Activated CD4-positive, CD25-positive, alpha-beta regulatory T cell treated with anti-CD3 and anti-CD28 coated beads, Interleukin-2, amount 50 U/mL, for 72 hours (primary cell): ENCODE data around the gene TMEM202.
"Not testable (repeated sequence)": the region's sequence is repeated elsewhere in the genome, so short reads cannot be mapped to it uniquely, and the experiment has no call there.

Experiments used
- DNase-seq: peaks from one replicate; pipeline ENCODE4 v3.0.0; 2021

The TMEM202 gene

DNA sequence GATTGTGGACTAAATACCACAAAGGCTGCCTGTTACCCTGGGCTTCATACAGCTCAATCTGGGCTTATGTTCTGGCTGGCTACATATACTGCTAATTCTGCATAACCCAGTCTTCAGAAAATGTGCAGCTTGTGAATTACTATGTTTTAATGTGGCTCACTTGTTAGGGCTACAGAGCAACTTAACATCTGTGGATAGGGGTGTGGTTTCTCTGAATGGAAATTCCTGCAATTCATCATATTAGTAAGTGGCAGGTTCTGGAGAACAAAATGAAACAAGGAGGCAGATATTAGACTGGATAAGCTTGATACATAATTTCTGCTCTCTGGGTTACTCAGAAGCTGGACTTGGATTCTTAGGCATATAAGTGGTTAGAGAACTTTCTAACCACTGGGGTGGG lies 6.7 kb downstream of the TMEM202 start:
- DNase-seq: no peak

DNA sequence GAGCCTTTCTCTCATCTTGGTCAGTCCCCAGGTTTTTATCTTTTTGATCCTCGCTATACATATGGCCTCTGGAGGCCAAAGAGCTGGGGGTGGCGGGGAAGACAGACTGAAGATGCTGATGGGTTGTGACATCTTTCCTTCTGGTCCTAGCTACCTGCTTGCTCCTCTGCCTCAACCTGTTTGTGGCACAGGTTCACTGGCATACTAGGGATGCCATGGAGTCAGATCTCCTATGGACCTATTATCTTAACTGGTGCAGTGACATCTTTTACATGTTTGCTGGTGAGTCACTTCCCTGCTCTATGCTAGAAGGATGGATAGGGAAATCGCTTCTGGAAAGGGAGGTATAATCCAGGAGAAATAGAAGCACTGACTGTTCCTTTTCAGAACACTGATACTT lies 8.8 kb downstream of the TMEM202 start:
- no peak for DNase-seq

DNA sequence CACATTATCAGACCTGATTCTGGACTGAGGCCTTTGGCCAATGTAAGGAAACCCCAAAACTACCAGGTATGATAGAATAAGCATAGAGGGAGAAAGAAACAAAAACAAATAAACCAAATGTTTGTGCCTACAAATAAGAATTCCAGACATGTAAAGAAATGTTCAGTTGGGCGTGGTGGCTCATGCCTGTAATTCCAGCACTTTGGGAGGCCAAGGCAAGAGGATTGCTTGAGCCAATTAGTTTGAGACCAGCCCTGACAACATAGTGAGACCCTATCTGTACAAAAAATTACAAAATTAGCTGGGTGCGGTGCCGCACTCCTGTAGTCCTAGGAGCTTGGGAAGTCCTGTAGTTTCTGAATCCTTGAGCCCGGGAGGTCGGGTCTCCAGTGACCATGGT lies 13.0 kb downstream of the TMEM202 start:
- no peak for DNase-seq

DNA sequence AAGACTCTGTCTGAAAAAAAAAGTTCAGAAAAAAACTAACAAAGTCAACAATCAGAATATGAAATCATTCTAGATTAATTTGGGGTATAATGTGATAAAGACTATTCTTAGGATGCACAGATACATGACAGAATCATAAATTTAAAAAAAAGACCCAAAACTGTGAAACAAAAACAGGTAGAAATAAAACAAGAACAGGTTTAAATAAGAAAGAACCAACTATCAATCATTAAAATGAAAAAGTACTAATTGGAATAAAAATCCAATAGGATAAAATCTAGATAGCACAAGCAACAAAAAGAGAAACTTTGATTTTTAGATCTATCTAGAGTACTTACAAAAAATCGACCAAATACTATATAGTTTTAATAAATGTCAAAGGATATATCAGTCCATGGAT lies 13.4 kb downstream of the TMEM202 start:
- DNase-seq: no peak

DNA sequence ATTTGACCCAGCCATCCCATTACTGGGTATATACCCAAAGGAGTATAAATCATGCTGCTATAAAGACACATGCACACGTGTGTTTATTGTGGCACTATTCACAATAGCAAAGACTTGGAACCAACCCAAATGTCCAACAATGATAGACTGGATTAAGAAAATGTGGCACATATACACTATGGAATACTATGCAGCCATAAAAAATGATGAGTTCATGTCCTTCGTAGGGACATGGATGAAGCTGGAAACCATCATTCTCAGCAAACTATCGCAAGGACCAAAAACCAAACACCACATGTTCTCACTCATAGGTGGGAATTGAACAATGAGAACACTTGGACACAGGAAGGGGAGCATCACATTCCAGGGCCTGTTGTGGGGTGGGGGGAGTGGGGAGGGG lies 15.2 kb downstream of the TMEM202 start:
- DNase-seq: not testable (repeated sequence)

DNA sequence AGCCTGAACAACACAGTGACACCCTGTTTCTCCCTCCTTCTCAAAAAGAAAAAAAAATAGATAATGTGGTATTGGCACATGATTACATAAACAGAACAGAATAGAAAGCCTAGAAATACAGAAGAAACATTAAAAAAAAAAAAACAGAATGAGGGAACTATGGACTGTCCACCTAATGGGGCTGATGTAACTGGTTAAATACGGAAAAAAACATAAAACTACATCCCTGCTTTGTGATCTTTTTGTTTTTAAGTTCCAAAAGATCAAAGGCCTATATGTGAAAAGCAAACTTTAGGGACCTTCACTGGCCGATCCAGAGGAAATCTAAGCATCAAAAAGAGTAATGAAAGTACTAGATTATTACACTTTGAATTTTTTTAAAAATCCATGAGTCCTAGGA lies 17.2 kb downstream of the TMEM202 start:
- DNase-seq: no peak

DNA sequence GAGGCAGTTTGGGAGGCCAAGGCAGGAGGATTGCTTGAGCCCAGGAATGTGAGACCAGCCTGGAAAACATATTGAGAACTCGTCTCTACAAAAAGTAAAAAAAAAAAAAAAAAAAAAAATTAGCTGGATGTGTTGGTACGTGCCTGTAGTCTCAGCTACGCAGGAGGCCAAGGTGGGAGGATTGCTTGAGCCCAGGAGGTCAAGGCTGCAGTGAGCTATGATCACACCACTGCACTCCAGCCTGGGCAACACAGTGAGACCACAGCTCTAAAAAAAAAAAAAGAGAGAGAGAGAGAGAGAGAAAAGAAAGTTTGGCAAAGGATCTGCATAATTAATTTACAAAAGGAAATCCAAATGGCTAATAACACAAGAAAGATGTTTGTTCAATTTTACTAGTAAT lies 21.7 kb downstream of the TMEM202 start:
- DNase-seq: not testable (repeated sequence)

DNA sequence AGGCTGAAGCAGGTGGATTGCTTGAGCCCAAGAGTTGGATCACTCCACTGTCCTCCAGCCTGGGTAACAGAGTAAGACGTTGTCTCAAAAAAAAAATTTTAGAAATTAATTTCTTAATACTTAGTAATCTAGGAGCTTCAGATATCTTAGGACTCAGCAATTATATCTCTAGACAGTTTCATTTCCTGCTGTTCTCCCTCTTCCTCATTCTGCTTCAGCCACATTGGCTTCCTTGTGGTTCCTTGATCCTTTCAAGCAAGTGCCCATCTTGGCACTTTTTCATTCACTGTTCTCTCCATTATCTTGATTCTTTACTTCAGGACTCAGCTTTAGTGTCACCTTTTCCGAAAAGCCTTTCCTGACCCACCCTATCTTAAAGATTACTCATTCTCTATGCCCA lies 22.5 kb downstream of the TMEM202 start:
- DNase-seq: no peak

DNA sequence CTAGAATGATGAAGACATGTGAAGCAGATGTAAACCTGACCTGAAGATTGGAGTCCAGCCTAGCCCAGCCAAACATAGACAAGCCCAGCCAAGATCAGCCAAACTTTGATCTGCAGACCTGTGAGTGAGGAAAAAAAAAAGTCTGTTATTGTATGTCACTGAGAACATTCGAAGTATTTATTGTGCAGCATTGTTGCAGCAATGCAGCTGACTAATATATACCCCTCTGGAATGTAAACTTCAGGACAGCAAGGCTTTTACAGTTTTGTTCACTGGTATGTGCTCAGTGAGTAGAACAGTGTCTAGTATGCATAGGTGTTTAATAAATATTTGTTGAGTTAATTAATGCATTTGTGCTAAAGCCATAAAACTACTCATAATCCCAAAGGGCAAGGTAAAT lies 23.4 kb downstream of the TMEM202 start:
- DNase-seq: no peak

DNA sequence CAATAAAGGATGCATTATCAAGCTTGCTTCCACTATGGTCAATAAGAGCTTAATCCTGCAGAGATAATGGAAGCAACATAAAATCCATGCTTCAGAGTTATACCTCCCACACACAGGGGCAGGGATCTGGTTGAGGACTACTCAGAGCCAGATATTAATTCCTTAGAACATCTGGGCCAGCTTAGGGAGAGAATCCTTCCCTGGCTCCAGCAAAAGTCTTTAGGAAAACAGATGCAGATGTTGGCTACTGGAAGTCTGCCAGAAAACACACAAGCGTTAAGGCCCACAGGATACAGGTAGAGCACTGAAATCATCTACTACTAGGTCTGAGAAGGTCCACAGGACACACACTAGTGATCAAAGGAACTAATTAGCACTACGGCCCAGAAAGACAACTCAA lies 25.2 kb downstream of the TMEM202 start:
- DNase-seq: no peak

DNA sequence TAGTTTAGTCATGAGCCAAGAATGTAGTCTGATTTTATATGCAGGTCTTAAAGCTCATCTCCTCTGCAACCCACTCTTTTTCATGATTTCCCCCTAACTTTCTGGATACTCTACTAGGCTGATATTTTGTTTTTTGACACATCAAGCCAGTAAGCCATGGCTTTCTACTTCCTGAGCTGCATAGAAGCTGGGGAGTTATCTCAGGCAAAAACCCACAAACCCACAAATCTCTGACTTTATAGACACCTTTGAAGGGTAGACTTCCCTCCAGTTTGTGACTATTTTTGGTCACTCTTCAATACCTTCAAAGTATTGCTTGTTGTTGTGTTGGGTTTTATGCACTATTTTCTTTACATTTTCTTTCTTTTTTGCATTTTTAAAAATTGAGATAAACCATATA lies 28.6 kb downstream of the TMEM202 start:
- no peak for DNase-seq

DNA sequence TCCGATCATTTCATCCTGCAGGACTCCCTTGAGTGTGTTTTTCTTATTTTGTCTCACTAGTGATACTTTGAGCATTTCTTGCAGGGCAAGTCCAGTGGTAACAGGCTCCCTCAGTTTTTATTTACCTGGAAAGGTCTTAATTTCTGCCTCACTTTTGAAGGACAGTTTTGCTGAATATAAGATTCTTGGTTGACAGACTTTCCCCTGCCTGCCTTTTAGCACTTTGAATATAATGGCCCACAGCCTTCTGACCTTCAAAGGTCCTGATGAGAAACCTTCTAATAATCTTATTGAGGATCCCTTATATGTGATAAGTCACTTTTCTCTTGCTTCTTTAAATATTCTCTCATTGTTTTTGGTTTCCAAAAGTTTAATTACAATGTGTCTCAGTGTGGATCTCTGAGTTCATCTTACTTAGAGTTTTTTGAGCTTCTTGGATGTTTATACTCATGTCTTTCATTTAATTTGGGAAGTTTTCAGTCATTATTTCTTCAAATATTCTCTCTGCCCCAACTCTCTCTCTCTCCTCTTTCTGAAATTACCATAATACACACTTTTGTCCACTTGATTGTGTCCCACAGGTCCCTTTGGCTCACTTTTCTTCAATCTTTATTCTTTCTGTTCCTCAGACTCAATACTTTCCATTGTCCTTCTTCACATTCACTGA lies 39.7 kb downstream of the TMEM202 start:
- DNase-seq: no peak

DNA sequence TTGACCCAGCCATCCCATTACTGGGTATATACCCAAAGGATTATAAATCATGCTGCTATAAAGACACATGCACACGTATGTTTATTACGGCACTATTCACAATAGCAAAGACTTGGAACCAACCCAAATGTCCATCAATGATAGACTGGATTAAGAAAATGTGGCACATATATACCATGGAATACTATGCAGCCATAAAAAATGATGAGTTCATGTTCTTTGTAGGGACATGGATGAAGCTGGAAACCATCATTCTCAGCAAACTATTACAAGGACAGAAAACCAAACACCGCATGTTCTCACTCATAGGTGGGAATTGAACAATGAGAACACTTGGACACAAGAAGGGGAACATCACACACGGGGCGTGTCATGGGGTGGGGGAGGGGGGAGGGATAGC lies 44.7 kb downstream of the TMEM202 start:
- not testable (repeated sequence) for DNase-seq

DNA sequence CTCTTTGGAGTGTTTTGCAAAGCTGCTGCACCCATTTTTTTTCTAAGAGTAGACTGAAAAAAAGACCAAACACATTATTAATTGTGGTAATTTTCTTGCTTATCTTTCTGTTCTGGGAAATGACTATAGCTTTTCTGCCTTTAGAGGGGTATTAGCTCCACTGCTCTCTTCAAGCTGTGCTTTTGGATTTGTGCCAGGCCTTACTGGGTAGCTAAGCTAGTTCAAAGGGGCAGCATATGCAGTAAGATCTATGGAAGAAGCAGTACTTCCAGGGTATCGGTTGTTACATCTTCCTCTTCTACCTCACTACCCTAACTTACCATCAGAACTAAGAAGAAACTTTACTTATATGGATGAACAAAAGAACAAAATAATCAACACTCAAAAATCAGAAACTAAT lies 47.3 kb downstream of the TMEM202 start:
- no peak for DNase-seq

DNA sequence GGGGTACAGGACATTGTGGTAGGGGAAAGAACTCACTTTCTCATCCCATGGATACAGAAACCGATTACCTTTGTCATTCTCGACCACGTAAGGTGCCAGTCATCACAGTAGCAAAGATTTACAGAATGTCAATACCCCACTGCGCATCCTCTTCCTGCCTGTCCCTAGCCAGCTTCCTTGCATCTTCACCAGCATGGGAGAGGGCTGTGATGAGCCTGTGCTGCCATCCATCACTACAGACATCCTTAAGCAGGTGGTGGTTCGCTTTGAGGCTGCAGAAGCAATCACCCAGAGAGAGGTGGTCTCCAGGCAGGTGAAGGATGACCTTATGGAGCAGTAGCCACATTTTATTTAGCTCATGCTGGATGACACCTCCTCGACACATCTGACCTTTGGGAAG lies 52.7 kb downstream of the TMEM202 start:
- no peak for DNase-seq

DNA sequence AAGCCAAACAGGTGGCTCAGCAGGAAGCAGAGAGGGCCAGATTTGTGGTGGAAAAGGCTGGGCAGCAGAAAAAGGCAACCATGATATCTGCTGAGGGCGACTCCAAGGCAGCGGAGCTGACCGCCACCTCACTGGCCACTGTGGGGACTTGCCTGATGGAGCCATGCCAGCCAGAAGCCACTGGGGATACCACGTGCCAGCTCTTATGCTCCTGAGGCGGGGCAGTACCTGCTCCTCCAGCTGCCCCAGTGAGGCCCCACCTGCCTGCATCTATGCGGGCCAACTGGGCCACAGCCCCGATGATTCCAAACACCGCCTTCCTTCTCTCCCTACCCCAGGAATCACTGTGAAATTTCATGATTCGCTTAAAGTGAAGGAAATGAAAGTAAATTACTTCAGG lies 53.1 kb downstream of the TMEM202 start:
- DNase-seq: no peak

DNA sequence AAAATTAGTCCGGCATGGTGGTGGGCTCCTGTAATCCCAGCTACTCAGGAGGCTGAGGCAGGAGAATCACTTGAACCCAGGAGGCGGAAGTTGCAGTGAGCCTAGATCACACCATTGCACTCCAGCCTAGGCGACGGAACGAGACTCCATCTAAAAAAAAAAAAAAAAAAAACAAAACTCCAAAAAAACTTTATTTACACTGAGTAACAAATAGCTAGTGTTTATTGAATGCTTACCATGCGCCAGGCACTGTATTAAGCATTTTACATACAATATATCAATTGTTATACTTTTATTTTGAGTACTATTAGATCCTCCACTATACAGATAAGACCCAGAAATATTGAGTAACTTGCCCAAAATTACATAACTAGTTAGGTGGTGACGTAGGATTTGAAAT lies 58.6 kb downstream of the TMEM202 start:
- DNase-seq: no peak
